Measurements from ENCODE around the gene ZNF574.

ZNF574 gene

GRCh38 chr19:42048992-42049391 is 27.0 kb upstream of the ZNF574 start:
- in situ Hi-C loops (cut with HindIII; ENCODE audit: low sequenced_read_pairs), result no loop called here
- H3K4me3 ChIP-seq (ENCODE audit: low read depth, low read length), result no peak overlapping the region
- TF ChIP-seq CTCF (IDR thresholded peaks at IDR 0.05; ENCODE audit: low read depth, low read length, missing control alignments), result no peak
- no peak for DNase-seq (ENCODE audit: low read depth)

GRCh38 chr19:42051166-42052115 is 24.5 kb upstream of the ZNF574 start:
- TF ChIP-seq CTCF (IDR thresholded peaks at IDR 0.05; ENCODE audit: low read depth, low read length, missing control alignments), result no peak
- H3K4me3 ChIP-seq (ENCODE audit: low read depth, low read length), result no peak overlapping the region
- no peak for DNase-seq (ENCODE audit: low read depth)
- in situ Hi-C loops (cut with HindIII; ENCODE audit: low sequenced_read_pairs), result no loop called here

GRCh38 chr19:42052241-42052863 is 23.6 kb upstream of the ZNF574 start:
- in situ Hi-C loops (cut with HindIII; ENCODE audit: low sequenced_read_pairs), result no loop called here
- TF ChIP-seq CTCF (IDR thresholded peaks at IDR 0.05; ENCODE audit: low read depth, low read length, missing control alignments), result no peak
- DNase-seq (ENCODE audit: low read depth), result no peak
- no peak overlapping the region for H3K4me3 ChIP-seq (ENCODE audit: low read depth, low read length)

- no peak for TF ChIP-seq CTCF (IDR thresholded peaks at IDR 0.05; ENCODE audit: low read depth, low read length, missing control alignments)
- in situ Hi-C loops (cut with HindIII; ENCODE audit: low sequenced_read_pairs), result no loop called here
- no peak overlapping the region for H3K4me3 ChIP-seq (ENCODE audit: low read depth, low read length)
- DNase-seq (ENCODE audit: low read depth), result no peak
Observed at GRCh38 chr19:42053037-42053935, 22.7 kb upstream of the ZNF574 start.

- no peak overlapping the region for H3K4me3 ChIP-seq (ENCODE audit: low read depth, low read length)
- TF ChIP-seq CTCF (IDR thresholded peaks at IDR 0.05; ENCODE audit: low read depth, low read length, missing control alignments), result no peak
- in situ Hi-C loops (cut with HindIII; ENCODE audit: low sequenced_read_pairs), result no loop called here
- DNase-seq (ENCODE audit: low read depth), result no peak
Observed at GRCh38 chr19:42054205-42054604, 21.8 kb upstream of the ZNF574 start.

- DNase-seq (ENCODE audit: low read depth), result no peak
- no peak for TF ChIP-seq CTCF (IDR thresholded peaks at IDR 0.05; ENCODE audit: low read depth, low read length, missing control alignments)
- H3K4me3 ChIP-seq (ENCODE audit: low read depth, low read length), result no peak overlapping the region
- in situ Hi-C loops (cut with HindIII; ENCODE audit: low sequenced_read_pairs), result no loop called here
Observed at GRCh38 chr19:42057846-42058245, 18.1 kb upstream of the ZNF574 start.

Measured in astrocyte of the cerebellum (primary cell).